HL-60/S4 (cell line): ENCODE measurements around the gene AOAH.

Experiments used
- in situ Hi-C: fragments of 300-500 bp; cut with MboI; formaldehyde crosslinking; loops from 2 replicates; pipeline ENCODE4 v1.14.3; 2022; ENCODE audit warnings: low sequenced_read_pairs

Gene AOAH

GRCh38 chr7:36638586-36639263, 85.6 kb downstream of the AOAH start:
- in situ Hi-C loops: no loop called here

- in situ Hi-C loops: no loop called here
Observed at GRCh38 chr7:36638140-36638539, 86.2 kb downstream of the AOAH start.

- in situ Hi-C loops: no loop called here
Observed at GRCh38 chr7:36637417-36637816, 86.9 kb downstream of the AOAH start.

GRCh38 chr7:36636126-36636525, 88.2 kb downstream of the AOAH start:
- in situ Hi-C loops: no loop called here

GRCh38 chr7:36635091-36635490, 89.2 kb downstream of the AOAH start:
- in situ Hi-C loops: no loop called here

- in situ Hi-C loops: no loop called here
Observed at GRCh38 chr7:36633377-36633776, 90.9 kb downstream of the AOAH start.

GRCh38 chr7:36630112-36630650, 94.1 kb downstream of the AOAH start:
- in situ Hi-C loops: no loop called here

GRCh38 chr7:36629351-36629750, 94.9 kb downstream of the AOAH start:
- in situ Hi-C loops: no loop called here

- in situ Hi-C loops: no loop called here
Observed at GRCh38 chr7:36627836-36628235, 96.5 kb downstream of the AOAH start.

GRCh38 chr7:36626111-36626510, 98.2 kb downstream of the AOAH start:
- in situ Hi-C loops: no loop called here

GRCh38 chr7:36625247-36625646, 99.0 kb downstream of the AOAH start:
- in situ Hi-C loops: no loop called here

GRCh38 chr7:36623247-36623646, 101.0 kb downstream of the AOAH start:
- in situ Hi-C loops: no loop called here

- in situ Hi-C loops: no loop called here
Observed at GRCh38 chr7:36621396-36621795, 102.9 kb downstream of the AOAH start.

GRCh38 chr7:36620166-36620708, 104.1 kb downstream of the AOAH start:
- in situ Hi-C loops: no loop called here

GRCh38 chr7:36617408-36617807, 106.9 kb downstream of the AOAH start:
- in situ Hi-C loops: no loop called here

GRCh38 chr7:36615852-36616540, 108.3 kb downstream of the AOAH start:
- in situ Hi-C loops: no loop called here

- in situ Hi-C loops: no loop called here
Observed at GRCh38 chr7:36614959-36615358, 109.3 kb downstream of the AOAH start.

GRCh38 chr7:36613031-36613614, 111.2 kb downstream of the AOAH start:
- in situ Hi-C loops: no loop called here

- in situ Hi-C loops: no loop called here
Observed at GRCh38 chr7:36611703-36612102, 112.6 kb downstream of the AOAH start.

GRCh38 chr7:36607721-36608095, 116.6 kb downstream of the AOAH start:
- in situ Hi-C loops: no loop called here

GRCh38 chr7:36606976-36607720, 117.1 kb downstream of the AOAH start:
- in situ Hi-C loops: no loop called here
